Activated B cell treated with CpG ODN at 0.5 μM for 24 hours (primary cell): ENCODE data around the gene SCTR. TPM values are rescaled to one million over a fixed set of nuclear protein-coding genes. Genes with fewer than 3 reads are reported as not detected.

Source experiments
- ATAC-seq: fragments of 200-7000 bp; cut with Tn5 transposase; one replicate; pipeline ENCODE4 v1.10.0; 2021; ENCODE audit warnings: low read depth, mild to moderate bottlenecking, moderate library complexity
- CTCF ChIA-PET: fragments of 350-600 bp; sonication (Branson Sonifier 250); formaldehyde crosslinking; loops from one replicate; lab custom pipeline; 2021; ENCODE audit warnings: antibody characterized with exemption; lab: Charles Lee
- POLR2A ChIA-PET: fragments of 350-600 bp; sonication (Branson Sonifier 250); formaldehyde crosslinking; loops from one replicate; lab custom pipeline; 2021; ENCODE audit warnings: antibody characterized with exemption; lab: Charles Lee
- DNase-seq: peaks from one replicate; pipeline ENCODE4 v3.0.0; 2022
- H3K27ac Mint-ChIP-seq: one replicate; pipeline ENCODE4 v1.8.0; 2020; ENCODE audit warnings: mixed read lengths
- H3K27me3 Mint-ChIP-seq: one replicate; pipeline ENCODE4 v1.8.0; 2021; ENCODE audit warnings: mixed read lengths
- H3K36me3 Mint-ChIP-seq: one replicate; pipeline ENCODE4 v1.8.0; 2021; ENCODE audit warnings: low read depth, mixed read lengths
- H3K4me1 Mint-ChIP-seq: one replicate; pipeline ENCODE4 v1.8.0; 2021; ENCODE audit warnings: mixed read lengths
- H3K4me3 Mint-ChIP-seq: one replicate; pipeline ENCODE4 v1.8.0; 2020; ENCODE audit warnings: mild to moderate bottlenecking, mixed read lengths
- H3K9me3 Mint-ChIP-seq: one replicate; pipeline ENCODE4 v1.8.0; 2020; ENCODE audit warnings: mixed read lengths
- intact Hi-C: fragments of 100-400 bp; cut with micrococcal nuclease; formaldehyde crosslinking; loops from one replicate; pipeline ENCODE4 v1.15.1; 2024
- total RNA-seq: library from RNA; stranded (reverse); gene quantifications from 2 replicates; pipeline ENCODE4 v1.2.3, GENCODE V29; 2022
- TF ChIP-seq, protein P1 (sequence below): fragments of 200-600 bp; IDR thresholded peaks from one replicate; pipeline ENCODE4 v1.8.0; 2022; ENCODE audit warnings: antibody characterized with exemption, mild to moderate bottlenecking

Gene SCTR
- total RNA-seq, 1 donor from 2014 or later: not detected

DNA sequence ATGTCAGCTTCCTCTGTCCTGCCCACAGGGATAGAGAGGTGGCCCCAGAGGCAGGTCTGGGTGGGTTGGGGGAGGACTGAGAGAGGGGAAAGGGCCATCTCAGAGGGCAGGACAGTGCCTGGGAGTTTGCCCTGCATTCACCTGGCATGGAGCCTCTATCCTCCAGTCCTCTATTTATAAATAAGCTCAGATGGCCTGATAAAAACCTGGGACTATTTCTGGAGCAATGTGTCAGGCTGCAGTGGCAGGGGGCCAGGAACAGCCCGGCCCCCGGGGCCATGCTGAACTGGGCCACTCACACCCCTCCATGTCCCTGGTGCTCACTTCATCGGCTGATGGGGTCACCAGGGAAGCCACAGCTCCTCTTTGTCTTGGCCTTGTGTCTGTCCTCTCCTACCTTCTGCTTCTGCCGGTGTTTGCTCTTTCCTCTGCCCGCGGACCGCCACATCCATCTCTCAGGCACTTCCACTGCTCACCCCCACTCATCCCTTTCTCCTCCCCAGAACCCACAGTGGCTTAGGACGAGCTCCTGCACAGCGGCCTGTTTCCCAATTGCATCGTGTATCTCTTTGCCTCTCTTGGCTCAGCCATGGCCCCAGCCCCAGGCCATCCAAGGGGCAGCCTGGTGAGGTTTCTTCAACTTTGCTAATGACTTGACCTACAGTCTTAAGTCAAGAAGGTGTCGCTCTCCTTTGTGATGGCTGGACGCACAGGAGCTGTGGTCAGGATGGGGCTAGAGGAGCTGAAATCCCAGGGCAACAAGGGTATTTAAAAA is 38.8 kb downstream of the SCTR start:
- no peaks in the 10 kb centered on the region for H3K36me3 Mint-ChIP-seq
- ChIA-PET POLR2A (no interaction called here), CTCF (interaction anchor here (2.0 kb wide), 1 partner anchor 9 kb away, joined by 9 read pairs; no protein-coding TSS in a partner anchor)
- no peaks in the 10 kb centered on the region for H3K9me3 Mint-ChIP-seq
- intact Hi-C loops: no loop called here
- H3K27me3 Mint-ChIP-seq: peaks cover 3% of the 10 kb centered on the region
- no peak overlapping the region for H3K27ac Mint-ChIP-seq
- ATAC-seq (no peak), DNase-seq (no peak)
- TF ChIP-seq, protein P1, sequence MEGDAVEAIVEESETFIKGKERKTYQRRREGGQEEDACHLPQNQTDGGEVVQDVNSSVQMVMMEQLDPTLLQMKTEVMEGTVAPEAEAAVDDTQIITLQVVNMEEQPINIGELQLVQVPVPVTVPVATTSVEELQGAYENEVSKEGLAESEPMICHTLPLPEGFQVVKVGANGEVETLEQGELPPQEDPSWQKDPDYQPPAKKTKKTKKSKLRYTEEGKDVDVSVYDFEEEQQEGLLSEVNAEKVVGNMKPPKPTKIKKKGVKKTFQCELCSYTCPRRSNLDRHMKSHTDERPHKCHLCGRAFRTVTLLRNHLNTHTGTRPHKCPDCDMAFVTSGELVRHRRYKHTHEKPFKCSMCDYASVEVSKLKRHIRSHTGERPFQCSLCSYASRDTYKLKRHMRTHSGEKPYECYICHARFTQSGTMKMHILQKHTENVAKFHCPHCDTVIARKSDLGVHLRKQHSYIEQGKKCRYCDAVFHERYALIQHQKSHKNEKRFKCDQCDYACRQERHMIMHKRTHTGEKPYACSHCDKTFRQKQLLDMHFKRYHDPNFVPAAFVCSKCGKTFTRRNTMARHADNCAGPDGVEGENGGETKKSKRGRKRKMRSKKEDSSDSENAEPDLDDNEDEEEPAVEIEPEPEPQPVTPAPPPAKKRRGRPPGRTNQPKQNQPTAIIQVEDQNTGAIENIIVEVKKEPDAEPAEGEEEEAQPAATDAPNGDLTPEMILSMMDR: no peak
- H3K4me1 Mint-ChIP-seq: no peaks in the 10 kb centered on the region
- H3K4me3 Mint-ChIP-seq: no peak overlapping the region

DNA sequence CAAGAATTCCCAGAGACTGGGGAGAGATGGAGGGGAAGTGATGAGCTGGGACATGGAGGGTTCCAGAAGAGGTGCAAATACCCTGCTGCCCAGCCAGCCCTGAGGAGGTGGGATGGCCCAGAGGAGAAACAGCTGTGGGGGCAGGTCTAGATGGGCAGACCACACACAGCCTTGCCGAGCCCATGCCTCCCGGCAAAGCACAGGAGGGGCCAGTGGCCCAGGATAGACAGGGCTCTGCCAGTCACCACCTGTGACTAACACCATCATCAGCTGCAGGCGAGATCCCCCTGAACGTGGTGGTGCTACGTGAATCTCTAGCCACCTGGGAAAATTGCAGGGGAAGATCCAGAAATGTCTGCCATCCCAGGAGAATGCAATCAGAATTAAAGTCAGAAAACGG is 39.4 kb downstream of the SCTR start:
- H3K27ac Mint-ChIP-seq: no peak overlapping the region
- DNase-seq (no peak), ATAC-seq (no peak)
- intact Hi-C loops: no loop called here
- H3K4me3 Mint-ChIP-seq: no peak overlapping the region
- no peaks in the 10 kb centered on the region for H3K4me1 Mint-ChIP-seq
- no peaks in the 10 kb centered on the region for H3K9me3 Mint-ChIP-seq
- TF ChIP-seq, protein P1: no peak
- POLR2A ChIA-PET: no interaction called here
- CTCF ChIA-PET: interaction anchor here (2.0 kb wide), 1 partner anchor 8 kb away, joined by 9 read pairs; no protein-coding TSS in a partner anchor
- H3K27me3 Mint-ChIP-seq: peaks cover 3% of the 10 kb centered on the region
- H3K36me3 Mint-ChIP-seq: no peaks in the 10 kb centered on the region

DNA sequence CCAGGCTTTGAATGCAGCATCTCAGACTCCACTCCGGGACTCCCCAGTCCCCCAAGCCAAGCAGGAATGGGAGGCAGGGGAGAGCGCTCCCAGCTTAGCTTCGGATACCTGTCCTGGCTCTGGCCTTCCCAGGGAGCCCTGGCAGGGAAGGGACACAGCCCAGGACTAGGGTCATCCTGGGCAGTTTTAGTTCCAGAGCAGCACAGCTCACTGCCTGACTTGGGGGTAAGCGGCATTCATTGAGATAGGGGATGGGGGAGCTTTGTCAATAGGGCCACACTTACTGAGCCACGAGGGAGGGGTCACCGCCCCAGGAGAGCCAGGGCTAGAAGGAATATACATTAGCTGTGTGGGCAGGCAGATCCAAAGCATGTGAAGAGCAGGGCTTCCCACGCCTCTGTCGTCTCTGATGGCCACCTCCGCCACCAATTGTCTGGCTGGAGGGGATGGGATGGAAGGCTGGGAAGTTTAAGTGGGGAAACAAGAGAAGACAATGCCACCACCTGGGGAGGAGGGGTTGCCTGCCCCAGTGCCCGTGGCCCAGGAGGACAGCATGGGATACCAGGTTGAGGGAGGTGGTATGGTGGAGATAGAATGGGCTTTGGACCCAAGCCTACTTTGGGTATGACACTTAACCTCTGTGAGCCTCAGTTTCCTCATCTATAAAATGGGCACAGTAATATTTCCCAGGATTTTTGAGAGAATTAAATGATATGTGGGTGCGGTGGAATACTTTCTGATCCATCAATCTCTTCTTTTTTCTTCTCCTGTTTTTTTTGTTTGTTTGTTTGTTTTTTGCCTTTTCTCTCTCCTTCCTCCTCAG is 40.2 kb downstream of the SCTR start:
- ATAC-seq (no peak), DNase-seq (no peak)
- CTCF ChIA-PET: interaction anchor here (2.0 kb wide), 1 partner anchor 8 kb away, joined by 9 read pairs; no protein-coding TSS in a partner anchor
- H3K4me3 Mint-ChIP-seq: no peak overlapping the region
- H3K4me1 Mint-ChIP-seq: no peaks in the 10 kb centered on the region
- no peaks in the 10 kb centered on the region for H3K9me3 Mint-ChIP-seq
- no peaks in the 10 kb centered on the region for H3K36me3 Mint-ChIP-seq
- no peak overlapping the region for H3K27ac Mint-ChIP-seq
- H3K27me3 Mint-ChIP-seq: peaks cover 3% of the 10 kb centered on the region
- intact Hi-C loops: no loop called here
- TF ChIP-seq, protein P1: no peak
- POLR2A ChIA-PET: no interaction called here

DNA sequence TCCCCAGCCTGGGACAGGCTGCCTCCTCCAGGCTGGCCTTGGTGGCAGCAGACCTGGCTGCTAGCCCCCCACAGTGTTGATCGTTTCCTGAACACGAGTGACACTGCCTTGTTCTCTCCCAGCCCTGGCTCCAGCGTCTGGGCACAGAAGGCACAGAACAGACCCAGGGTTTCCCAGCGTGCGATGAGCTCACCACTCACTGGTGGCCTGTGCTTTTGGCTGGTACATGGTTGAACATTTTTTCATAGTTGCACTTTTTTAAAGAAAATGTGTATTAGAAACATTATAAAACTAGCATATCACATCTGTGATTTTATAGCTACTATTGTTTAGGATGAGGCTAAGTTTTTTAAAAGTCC is 40.9 kb downstream of the SCTR start:
- H3K27me3 Mint-ChIP-seq: peaks cover 3% of the 10 kb centered on the region
- TF ChIP-seq, protein P1: no peak
- no peaks in the 10 kb centered on the region for H3K9me3 Mint-ChIP-seq
- ATAC-seq: no peak
- H3K4me3 Mint-ChIP-seq: no peak overlapping the region
- no peaks in the 10 kb centered on the region for H3K36me3 Mint-ChIP-seq
- no peaks in the 10 kb centered on the region for H3K4me1 Mint-ChIP-seq
- CTCF ChIA-PET: interaction anchor here (0.7 kb wide), 1 partner anchor 602 kb away, joined by 3 read pairs; no protein-coding TSS in a partner anchor
- no peak for DNase-seq
- intact Hi-C loops: no loop called here
- no peak overlapping the region for H3K27ac Mint-ChIP-seq
- POLR2A ChIA-PET: no interaction called here
